HG02571 (cell line): ENCODE measurements around the gene KRT7.

Experiments used
- ATAC-seq: cut with Tn5 transposase; IDR thresholded peaks from one replicate; pipeline ENCODE4 v1.9.1; 2021; ENCODE audit warnings: mild to moderate bottlenecking, moderate library complexity; ENCODE audit not compliant: unreplicated experiment

The KRT7 gene

GRCh38 chr12:52199294-52199919 is 33.6 kb upstream of the KRT7 start:
- ATAC-seq = no peak

- ATAC-seq = no peak
Measured at GRCh38 chr12:52200086-52200780, 32.8 kb upstream of the KRT7 start.

GRCh38 chr12:52200781-52201450 is 32.1 kb upstream of the KRT7 start:
- no peak for ATAC-seq

GRCh38 chr12:52201451-52201839 is 31.6 kb upstream of the KRT7 start:
- no peak for ATAC-seq

GRCh38 chr12:52202361-52203078 is 30.5 kb upstream of the KRT7 start:
- ATAC-seq = no peak

GRCh38 chr12:52203079-52203921 is 29.7 kb upstream of the KRT7 start:
- ATAC-seq = no peak

GRCh38 chr12:52204095-52204930 is 28.7 kb upstream of the KRT7 start:
- ATAC-seq = no peak

- no peak for ATAC-seq
Measured at GRCh38 chr12:52204931-52205505, 28.0 kb upstream of the KRT7 start.

GRCh38 chr12:52205612-52206303 is 27.3 kb upstream of the KRT7 start:
- ATAC-seq = no peak

GRCh38 chr12:52206304-52207040 is 26.6 kb upstream of the KRT7 start:
- no peak for ATAC-seq

GRCh38 chr12:52207106-52207505 is 25.9 kb upstream of the KRT7 start:
- no peak for ATAC-seq

- no peak for ATAC-seq
Measured at GRCh38 chr12:52207895-52208294, 25.1 kb upstream of the KRT7 start.

- ATAC-seq = no peak
Measured at GRCh38 chr12:52208424-52209165, 24.4 kb upstream of the KRT7 start.

- no peak for ATAC-seq
Measured at GRCh38 chr12:52209321-52209720, 23.7 kb upstream of the KRT7 start.

GRCh38 chr12:52210186-52210924 is 22.7 kb upstream of the KRT7 start:
- no peak for ATAC-seq

- no peak for ATAC-seq
Measured at GRCh38 chr12:52210925-52211650, 22.0 kb upstream of the KRT7 start.
